GM19240 (cell line): Measurements from ENCODE around the gene ABHD14A.

Source experiments
- DNase-seq: peaks from one replicate; pipeline ENCODE4 v3.0.0; 2011; ENCODE audit warnings: low spot score; ENCODE audit not compliant: insufficient read length

The ABHD14A gene

GRCh38 chr3:52017586-52017985 is 42.7 kb downstream of the ABHD14A start:
- no peak for DNase-seq

DNA sequence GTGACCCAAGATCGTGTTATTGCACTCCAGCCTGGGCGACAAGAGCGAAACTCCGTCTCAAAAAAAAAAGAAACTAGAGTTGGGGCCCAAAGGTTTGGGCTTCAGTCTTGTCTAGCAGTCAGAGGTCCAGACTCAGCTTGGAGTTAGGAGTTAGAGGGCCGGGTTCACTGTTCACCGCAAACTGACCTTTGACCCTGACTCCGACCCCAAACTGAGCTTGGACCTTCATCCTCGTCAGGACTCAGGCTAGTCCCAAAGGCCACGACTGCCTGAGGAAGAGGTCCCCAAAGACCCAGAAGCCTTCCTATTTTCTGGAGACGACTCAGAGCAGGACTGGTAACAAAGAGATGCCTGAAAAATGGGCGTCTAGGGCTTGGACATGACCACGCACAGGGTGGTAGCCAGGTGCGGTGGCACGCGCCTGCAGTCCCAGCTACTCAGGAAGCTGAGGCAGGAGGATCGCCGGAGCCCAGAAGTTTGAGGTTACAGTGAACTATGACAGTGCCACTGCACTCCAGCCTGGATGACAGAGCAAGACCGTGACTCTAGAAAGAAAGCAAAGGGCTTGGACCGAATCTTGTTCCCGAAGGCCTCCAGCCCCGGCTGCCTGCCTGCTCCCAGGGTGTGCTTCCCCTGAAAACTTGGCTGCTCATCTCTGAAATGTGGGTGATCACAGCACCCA is 43.6 kb downstream of the ABHD14A start:
- no peak for DNase-seq

DNA sequence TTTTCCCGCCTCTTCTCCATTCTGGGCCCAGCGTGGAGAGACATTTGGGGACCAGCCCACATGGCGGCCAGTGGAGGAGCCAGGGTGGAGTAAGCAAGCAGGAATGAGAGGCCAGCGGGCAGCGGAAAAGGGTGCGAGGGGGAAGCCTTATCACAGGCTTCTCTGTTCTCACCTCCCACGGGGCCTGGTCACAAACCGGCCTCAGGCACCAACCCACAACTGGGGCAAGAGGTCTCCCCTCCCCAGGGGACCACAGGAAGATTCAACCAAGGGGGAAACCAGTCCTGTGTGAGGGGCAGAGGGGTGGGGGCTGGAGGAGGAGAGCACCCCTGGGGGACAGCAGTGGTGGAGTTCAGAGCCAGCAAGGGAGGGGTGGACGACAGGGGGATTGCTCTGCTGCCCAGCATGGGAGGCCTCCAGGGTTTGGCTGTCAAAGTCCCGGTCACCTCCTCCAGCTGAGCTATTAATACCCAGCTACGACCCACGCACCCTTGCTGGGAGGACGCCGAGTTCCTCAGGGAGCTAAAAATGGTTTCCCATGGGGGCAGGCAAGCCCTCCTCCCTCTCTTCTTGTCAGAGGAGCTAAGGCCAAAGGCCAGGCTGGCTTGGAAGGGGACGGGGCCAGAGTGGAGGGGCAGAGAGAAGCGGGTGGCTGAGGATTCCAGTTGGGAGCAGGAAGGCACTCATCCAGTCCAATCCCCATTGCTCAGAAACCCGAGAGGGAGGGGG is 44.7 kb downstream of the ABHD14A start:
- DNase-seq, result no peak

DNA sequence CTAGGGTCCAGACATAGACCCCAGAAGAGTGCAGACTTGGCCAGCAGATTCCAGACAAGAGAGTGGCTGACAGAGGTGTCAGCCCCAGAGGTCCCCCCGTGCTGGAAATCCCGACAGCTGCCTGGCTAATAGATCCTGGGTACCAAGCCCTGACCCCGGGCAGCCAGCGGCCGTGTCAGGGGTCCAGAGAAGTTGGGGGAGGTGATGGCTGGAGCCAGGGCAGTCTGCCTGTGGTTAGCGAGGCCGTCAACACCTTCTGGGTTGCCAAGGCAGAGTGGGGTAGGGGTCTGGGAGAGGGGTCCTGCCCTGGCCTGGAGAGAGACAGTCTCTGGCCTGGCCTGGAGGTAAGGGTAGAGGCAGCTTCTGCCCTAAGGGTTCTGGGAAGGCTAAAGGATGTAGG is 45.9 kb downstream of the ABHD14A start:
- no peak for DNase-seq

DNA sequence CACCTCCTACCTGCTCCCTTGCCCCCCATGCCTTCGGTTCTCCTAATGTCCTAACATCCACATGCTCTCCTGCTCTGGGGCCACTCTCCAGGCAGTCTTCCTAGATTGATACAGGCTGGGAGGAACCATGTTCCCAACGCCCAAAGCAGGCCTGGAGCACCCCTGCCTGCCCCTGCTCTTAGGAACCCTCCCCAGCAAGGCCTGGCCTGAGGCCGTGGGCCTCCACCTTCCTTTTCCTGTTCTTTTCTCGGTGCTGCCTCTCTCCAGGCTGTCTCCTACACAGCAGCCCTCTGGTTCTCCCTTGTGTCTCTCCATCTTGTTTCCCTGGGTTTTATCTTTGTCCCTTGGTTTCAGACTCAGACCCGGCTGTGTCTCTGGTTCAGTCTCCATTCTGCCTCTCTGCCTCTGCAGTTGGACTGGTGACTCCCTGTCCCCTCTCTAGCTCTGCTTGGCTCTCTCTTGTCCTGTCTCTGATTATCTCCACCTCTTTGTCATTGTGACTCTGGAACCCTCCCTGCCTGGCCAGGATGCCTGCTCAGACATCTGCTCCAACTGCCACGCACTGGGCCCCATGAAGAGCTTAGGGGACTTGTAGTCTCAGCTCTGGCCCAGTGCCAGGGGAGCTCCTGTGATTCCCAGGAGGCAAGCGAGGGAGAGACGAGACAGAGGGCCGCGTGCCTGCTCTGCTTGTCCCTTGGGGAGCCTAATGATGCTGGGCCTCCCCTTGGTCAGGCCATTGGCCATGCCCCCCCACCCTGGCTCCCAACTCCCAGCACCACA is 46.8 kb downstream of the ABHD14A start:
- no peak for DNase-seq

- DNase-seq, result no peak
These were observed 47.6 kb downstream of the ABHD14A start for GRCh38 chr3:52022323-52023100.

DNA sequence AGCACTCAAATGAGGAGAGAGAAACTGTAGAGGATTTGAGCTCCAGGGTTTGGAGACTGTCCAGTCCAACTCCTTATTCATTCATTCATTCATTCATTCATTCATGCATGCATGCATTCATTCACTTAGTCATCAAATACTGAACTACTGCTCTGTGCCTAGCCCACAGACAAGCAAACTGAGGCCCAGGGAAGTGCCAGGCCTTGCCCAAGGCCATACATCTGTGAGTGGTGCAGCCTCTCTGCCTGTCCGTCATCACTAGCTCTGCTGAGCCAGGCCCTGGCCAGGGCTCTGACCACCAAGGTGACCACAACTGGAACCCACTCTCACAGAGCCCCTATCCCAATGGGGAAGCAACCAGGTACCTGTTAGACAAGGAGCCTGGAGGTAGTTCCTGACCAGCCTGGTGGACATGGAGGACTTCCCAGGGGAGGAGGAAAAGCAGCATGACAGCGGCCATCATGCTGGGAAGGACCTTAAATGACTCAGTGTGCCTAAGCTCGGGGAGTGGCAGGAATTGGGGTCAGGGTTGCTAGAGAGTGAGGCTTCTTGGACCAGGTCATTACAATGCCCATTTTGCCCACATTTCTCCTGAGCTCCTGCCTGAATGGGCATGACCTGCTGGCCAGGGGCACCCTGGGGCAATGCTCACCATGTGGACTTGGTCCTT is 48.4 kb downstream of the ABHD14A start:
- no peak for DNase-seq

- DNase-seq, result peak; percentile 55
These were observed 49.2 kb downstream of the ABHD14A start for GRCh38 chr3:52023860-52024764.

- no peak for DNase-seq
These were observed 50.0 kb downstream of the ABHD14A start for GRCh38 chr3:52024765-52025452.

- no peak for DNase-seq
These were observed 50.6 kb downstream of the ABHD14A start for GRCh38 chr3:52025453-52025852.

DNA sequence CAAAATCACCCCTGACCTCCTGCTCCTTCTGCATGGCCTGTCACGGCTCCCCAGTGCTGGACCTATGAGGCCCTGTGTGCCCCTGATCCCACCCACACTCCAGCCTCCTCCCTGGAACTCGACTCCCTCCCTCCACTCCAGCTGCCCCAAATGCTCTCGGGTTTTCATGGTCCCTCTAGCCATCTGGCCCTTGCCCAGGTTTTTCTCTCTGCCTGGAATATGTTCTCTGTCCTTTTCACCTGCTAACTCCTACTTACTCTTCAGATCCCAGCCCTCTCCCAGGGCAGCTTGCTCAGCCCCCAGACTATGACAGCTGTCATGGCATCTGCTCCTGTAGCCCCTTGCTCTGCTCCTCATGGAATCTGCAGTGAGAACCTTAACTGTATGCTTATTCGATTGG is 51.2 kb downstream of the ABHD14A start:
- no peak for DNase-seq

DNA sequence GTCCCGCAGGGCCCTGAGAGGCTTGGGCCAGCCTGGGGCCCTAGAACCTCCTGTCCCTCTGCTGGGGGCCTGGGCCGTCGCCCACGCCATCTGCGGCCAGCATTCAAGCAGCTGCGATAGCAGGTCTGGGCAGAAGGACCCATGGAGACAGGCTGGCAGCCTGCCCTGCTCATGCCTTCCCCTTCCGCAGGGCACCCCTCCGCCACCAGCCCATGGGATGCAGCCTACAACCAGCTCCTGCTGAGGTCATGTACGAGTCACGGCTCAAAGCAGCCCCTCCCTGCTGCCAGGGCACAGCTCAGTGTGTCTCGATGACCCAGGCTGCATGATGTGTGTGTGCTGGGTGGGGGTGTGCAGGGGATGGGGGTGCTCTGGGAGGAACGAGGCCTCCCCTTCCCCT is 53.7 kb downstream of the ABHD14A start:
- DNase-seq, result no peak

GRCh38 chr3:52029053-52029452 is 54.2 kb downstream of the ABHD14A start:
- no peak for DNase-seq

DNA sequence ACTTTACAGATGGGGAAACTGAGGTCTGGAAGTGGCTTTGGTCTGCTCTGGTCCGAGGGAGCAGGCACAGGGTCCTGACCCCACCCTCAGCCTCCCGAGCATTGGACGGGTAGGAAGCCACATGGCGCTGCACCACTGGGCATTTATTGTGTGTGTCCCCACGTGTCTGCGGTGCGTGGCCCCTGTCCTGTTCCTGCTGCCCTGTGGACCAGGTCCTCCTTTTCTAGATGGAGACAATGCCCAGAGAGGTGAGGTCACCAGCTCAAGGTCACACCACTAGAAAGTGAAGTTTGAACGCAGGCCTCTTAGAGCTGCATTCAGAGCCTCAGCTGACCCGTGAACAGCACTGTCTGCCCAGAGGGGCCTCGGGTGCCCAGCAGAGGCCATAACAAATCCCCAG is 54.7 kb downstream of the ABHD14A start:
- DNase-seq, result no peak
